ENCODE measurements around the gene CD63. TPM values are rescaled to one million over a fixed set of nuclear protein-coding genes. Genes with fewer than 3 reads are reported as not detected.

The CD63 gene
- total RNA-seq, 4 donors from 2014 or later, result 144 to 349 (median 264) TPM

GRCh38 chr12:55694651-55695050, 34.2 kb downstream of the CD63 start:
- Histone ChIP-seq H3K9me3 (no peaks in the 10 kb centered on the region), H3K36me3 (peaks cover 0 to 30% (median 0%) of the 10 kb centered on the region in 3 donors), H3K27ac (no peak overlapping the region), H3K4me1 (no peaks in the 10 kb centered on the region), H3K27me3 (no peaks in the 10 kb centered on the region), H3K4me3 (no peak overlapping the region)
- no peak for DNase-seq
- intact Hi-C loops (cut with DNase I), result no loop called here
- no CpG with 5 or more reads among the region's 4 CpGs for WGBS, 2 donors
- TF ChIP-seq CTCF (IDR thresholded peaks at IDR 0.05), result no peak
- TF ChIP-seq POLR2A (IDR thresholded peaks at IDR 0.05), result no peak

- DNase-seq, result no peak
- H3K36me3 ChIP-seq, result peaks cover 0 to 30% (median 0%) of the 10 kb centered on the region in 3 donors
Measured at GRCh38 chr12:55694188-55694515, 34.7 kb downstream of the CD63 start.

GRCh38 chr12:55693323-55694187, 35.3 kb downstream of the CD63 start:
- Histone ChIP-seq H3K4me3 (no peak overlapping the region), H3K9me3 (no peaks in the 10 kb centered on the region), H3K27ac (no peak overlapping the region), H3K36me3 (peaks cover 0 to 30% (median 0%) of the 10 kb centered on the region in 3 donors), H3K27me3 (no peaks in the 10 kb centered on the region), H3K4me1 (no peaks in the 10 kb centered on the region)
- no peak for DNase-seq
- TF ChIP-seq CTCF (IDR thresholded peaks at IDR 0.05) (no peak), POLR2A (IDR thresholded peaks at IDR 0.05) (no peak)
- 71 to 100% methylated on average over 1 to 3 of the region's 7 CpGs for WGBS, 2 donors
- intact Hi-C loops (cut with DNase I), result no loop called here

More at GRCh38 chr12:55694188-55694515, 34.7 kb downstream of the CD63 start:
- Histone ChIP-seq H3K4me3 (no peak overlapping the region), H3K27me3 (no peaks in the 10 kb centered on the region), H3K9me3 (no peaks in the 10 kb centered on the region), H3K4me1 (no peaks in the 10 kb centered on the region), H3K27ac (no peak overlapping the region)
- 100% methylated on average over 2 of the region's 7 CpGs; no CpG with 5 or more reads in 1 of the 2 donors for WGBS, 2 donors
- intact Hi-C loops (cut with DNase I), result no loop called here
- TF ChIP-seq POLR2A (IDR thresholded peaks at IDR 0.05) (no peak), CTCF (IDR thresholded peaks at IDR 0.05) (no peak)

- Histone ChIP-seq H3K4me3 (no peak overlapping the region), H3K9me3 (no peaks in the 10 kb centered on the region), H3K27me3 (no peaks in the 10 kb centered on the region), H3K27ac (no peak overlapping the region), H3K36me3 (peaks cover 0 to 34% (median 0%) of the 10 kb centered on the region in 3 donors), H3K4me1 (no peaks in the 10 kb centered on the region)
- intact Hi-C loops (cut with DNase I), result no loop called here
- TF ChIP-seq POLR2A (IDR thresholded peaks at IDR 0.05) (no peak), CTCF (IDR thresholded peaks at IDR 0.05) (no peak)
- DNase-seq, result no peak
- 82 to 95% methylated on average over 8 to 9 of the region's 12 CpGs for WGBS, 2 donors
Measured at GRCh38 chr12:55692631-55693322, 36.0 kb downstream of the CD63 start.
